HFFc6 (cell line): ENCODE results near the gene JCAD. TPM values are rescaled to one million over a fixed set of nuclear protein-coding genes. Genes with fewer than 3 reads are reported as not detected.
"Not testable (repeated sequence)": the region's sequence is repeated elsewhere in the genome, so short reads cannot be mapped to it uniquely, and the experiment has no call there.

Experiments used
- DNase-seq: peaks from one replicate; pipeline ENCODE4 v3.0.0-alpha.2; 2018
- H3K27ac Mint-ChIP-seq: 2 replicates; pipeline ENCODE4 v1.8.0; 2020; ENCODE audit warnings: mild to moderate bottlenecking, mixed read lengths
- H3K27me3 Mint-ChIP-seq: 2 replicates; pipeline ENCODE4 v1.8.0; 2021; ENCODE audit warnings: mild to moderate bottlenecking, moderate library complexity, mixed read lengths; ENCODE audit not compliant: insufficient read depth
- H3K36me3 Mint-ChIP-seq: 2 replicates; pipeline ENCODE4 v1.8.0; 2021; ENCODE audit warnings: low read depth, mixed read lengths
- H3K4me1 Mint-ChIP-seq: 2 replicates; pipeline ENCODE4 v1.8.0; 2020; ENCODE audit warnings: low read depth, mixed read lengths
- H3K4me3 Mint-ChIP-seq: 2 replicates; pipeline ENCODE4 v1.8.0; 2020; ENCODE audit warnings: mild to moderate bottlenecking, moderate library complexity, mixed read lengths
- H3K9me3 Mint-ChIP-seq: 2 replicates; pipeline ENCODE4 v1.8.0; 2020; ENCODE audit warnings: mild to moderate bottlenecking, mixed read lengths
- CTCF ChIP-seq: fragments of 200-600 bp; sonication (generic); IDR thresholded peaks from 2 replicates; pipeline ENCODE4 v1.5.0; 2021; ENCODE audit warnings: antibody characterized with exemption, mild to moderate bottlenecking
- long read RNA-seq: library from polyadenylated mRNA; unstranded; transcript quantifications from one replicate; pipeline ENCODE4 v2.0.0, GENCODE V29; 2019
- total RNA-seq, 6 experiments: library from RNA; stranded (reverse); fragmentation: NEBNext Ultra II Directional; extraction: Animal tissue kit (Norgen Biotek cat#: 25700); gene quantifications; 2 replicates in 1 of 6; 3 replicates in 5 of 6; pipeline ENCODE4 v1.2.3, GENCODE V29; 2021

JCAD gene, protein sequence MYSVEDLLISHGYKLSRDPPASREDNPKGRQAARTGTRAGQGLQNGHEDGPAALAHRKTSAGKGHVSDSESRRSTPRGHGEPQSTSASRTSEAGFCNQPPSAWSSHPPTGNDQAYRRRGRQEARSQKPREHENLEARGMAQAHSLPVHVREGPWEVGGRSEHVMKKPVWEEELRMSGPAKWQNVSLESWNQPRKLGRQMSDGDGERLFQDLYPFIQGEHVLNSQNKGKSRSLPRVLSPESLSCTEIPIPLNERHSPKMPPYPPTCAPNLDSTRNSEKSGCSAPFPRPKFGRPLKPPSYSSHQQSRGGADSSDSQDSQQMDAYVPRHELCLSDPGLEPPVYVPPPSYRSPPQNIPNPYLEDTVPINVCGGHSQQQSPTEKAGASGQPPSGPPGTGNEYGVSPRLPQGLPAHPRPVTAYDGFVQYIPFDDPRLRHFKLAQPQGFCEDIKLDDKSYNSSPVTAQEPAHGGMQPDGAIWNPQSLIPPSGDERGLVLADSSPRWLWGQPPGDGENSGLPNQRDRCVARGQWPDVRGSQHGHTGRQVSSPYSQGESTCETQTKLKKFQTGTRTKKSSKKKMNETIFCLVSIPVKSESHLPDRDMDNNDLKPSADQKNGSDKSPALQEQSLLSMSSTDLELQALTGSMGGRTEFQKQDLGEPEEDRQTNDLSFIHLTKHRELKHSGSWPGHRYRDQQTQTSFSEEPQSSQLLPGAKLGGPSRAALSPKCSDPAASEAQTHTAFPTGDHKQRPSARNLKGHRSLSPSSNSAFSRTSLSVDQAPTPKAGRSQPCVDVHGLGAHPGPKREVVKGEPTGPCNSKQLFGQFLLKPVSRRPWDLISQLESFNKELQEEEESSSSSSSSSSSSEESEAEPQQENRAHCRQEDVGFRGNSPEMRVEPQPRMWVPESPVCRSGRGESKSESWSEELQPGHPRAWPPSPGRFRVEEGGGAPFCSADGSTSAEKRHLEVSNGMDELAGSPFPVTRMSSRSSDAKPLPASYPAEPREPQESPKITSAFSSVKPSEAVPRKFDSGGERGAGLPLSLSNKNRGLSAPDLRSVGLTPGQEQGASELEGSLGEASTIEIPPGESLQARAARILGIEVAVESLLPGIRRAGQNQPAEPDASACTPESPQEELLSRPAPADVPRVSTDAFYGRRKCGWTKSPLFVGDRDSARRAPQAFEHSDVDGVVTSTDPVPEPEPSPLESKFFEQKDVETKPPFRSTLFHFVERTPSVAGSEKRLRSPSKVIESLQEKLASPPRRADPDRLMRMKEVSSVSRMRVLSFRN (N-terminal part only)
- 10 to 100 TPM; 27.7 to 54.4 (median 46.6) TPM for total RNA-seq
- long read RNA-seq, partial matches to known transcripts, result 3 of 11 reads
- long read RNA-seq, other reads (novel, unspliced or antisense), result 8 of 11 reads

DNA sequence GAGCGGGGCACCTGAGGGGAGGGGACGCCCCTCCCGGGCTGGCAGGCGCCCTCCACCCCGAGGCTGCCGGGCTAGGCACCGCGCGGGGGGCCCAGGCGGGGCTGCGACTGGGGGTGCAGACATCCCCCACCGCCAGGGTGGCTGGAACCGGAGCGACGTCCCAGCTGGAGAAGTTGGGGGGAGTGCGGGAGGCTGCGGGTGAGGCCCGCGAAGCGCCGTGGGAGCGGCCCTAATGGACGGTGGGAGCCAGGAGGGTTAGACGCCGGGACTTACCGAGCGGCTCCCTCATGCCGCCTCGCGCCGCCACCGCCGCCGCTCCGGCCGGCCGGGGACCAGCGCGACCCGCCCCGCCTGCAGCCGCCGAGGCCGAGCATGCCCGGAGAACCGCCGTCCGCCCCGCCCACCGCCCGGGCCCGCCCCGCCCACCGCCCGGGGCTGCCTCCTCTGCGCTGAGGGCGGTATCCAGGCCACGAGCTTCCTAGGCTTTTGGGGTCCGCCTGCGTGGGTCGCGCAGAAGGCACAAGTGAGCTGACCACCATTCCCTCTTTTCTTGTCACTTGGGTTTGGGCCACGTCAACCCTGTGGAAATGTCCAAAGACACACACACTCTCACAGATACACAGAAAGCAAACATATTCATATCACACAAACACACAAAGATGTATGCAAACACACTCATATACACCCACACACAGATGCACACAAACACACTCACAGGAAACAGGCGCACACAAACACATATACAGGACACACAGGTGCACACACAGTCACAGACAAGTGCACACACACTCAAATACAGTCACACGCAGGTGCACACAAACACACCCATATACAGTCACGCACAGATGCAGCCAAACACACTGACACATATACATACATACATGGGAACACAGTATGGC, at the start of gene JCAD:
Gene JCAD, minus strand, starts transcription at position 378 of the 899 bp plus-strand sequence. CDS start 11,774 bp downstream, outside the sequence.
- H3K4me3 Mint-ChIP-seq, result peak within 1 kb of the TSS; percentile 85
- H3K27me3 Mint-ChIP-seq, result peaks cover 14% of the 10 kb centered on the region
- TF ChIP-seq CTCF, result no peak
- peak within 1 kb of the TSS; percentile 84 for H3K27ac Mint-ChIP-seq
- peaks cover 67% of the 10 kb centered on the region for H3K4me1 Mint-ChIP-seq
- H3K36me3 Mint-ChIP-seq, result peaks cover 8% of the 10 kb centered on the region; the same call in 1 of the 2 replicates
- H3K9me3 Mint-ChIP-seq, result no peaks in the 10 kb centered on the region
- no peak for DNase-seq

- H3K4me1 Mint-ChIP-seq, result peaks cover 11% of the 10 kb centered on the region
- DNase-seq, result no peak
- no peak overlapping the region for H3K27ac Mint-ChIP-seq
- H3K9me3 Mint-ChIP-seq, result no peaks in the 10 kb centered on the region; the same call in 1 of the 2 replicates
- peaks cover 10% of the 10 kb centered on the region for H3K27me3 Mint-ChIP-seq
- no peak overlapping the region for H3K4me3 Mint-ChIP-seq
- peaks cover 7% of the 10 kb centered on the region; the same call in 1 of the 2 replicates for H3K36me3 Mint-ChIP-seq
- no peak for TF ChIP-seq CTCF
These were observed 47.6 kb upstream of the JCAD start for GRCh38 chr10:30106987-30107386.

GRCh38 chr10:30103595-30104320, 44.4 kb upstream of the JCAD start:
- Mint-ChIP-seq H3K9me3 (no peaks in the 10 kb centered on the region), H3K27ac (no peak overlapping the region)

DNA sequence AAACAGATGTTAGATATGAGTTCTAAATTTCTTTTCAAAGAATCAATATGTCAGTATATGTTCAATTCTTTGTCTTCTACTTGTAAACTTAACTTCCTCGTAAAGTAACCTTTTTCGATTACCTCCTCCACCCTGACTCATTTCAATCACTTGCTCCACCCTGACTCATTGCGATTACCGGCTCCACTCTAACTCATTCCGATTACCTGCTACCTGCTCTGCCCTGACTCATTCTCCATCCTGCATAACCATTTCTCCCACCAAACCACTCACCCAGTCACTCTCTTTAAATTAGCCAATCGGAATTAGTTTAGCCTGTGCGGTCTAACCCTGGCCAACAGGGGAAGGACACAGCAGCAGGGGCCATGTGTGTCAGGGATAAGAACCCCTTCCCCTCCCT, 40.3 kb upstream of the JCAD start:
- H3K9me3 Mint-ChIP-seq, DNase-seq, H3K36me3 Mint-ChIP-seq: not testable (repeated sequence)
- Mint-ChIP-seq H3K27ac (peak overlapping the region; percentile 9), H3K4me3 (peak overlapping the region; percentile 3; the same call in 1 of the 2 replicates), H3K4me1 (peaks cover 22% of the 10 kb centered on the region), H3K27me3 (peaks cover 16% of the 10 kb centered on the region)

More at GRCh38 chr10:30103595-30104320, 44.4 kb upstream of the JCAD start:
- H3K4me1 Mint-ChIP-seq, result peaks cover 13% of the 10 kb centered on the region
- peaks cover 13% of the 10 kb centered on the region for H3K27me3 Mint-ChIP-seq
- no peak overlapping the region for H3K4me3 Mint-ChIP-seq
- no peak for DNase-seq
- no peak for TF ChIP-seq CTCF
- H3K36me3 Mint-ChIP-seq, result no peaks in the 10 kb centered on the region

GRCh38 chr10:30099101-30099500, 39.7 kb upstream of the JCAD start:
- Mint-ChIP-seq H3K27ac (peak overlapping the region; percentile 57), H3K36me3 (no peaks in the 10 kb centered on the region), H3K27me3 (peaks cover 16% of the 10 kb centered on the region), H3K9me3 (no peaks in the 10 kb centered on the region), H3K4me3 (peak overlapping the region; percentile 56), H3K4me1 (peaks cover 22% of the 10 kb centered on the region)
- no peak for DNase-seq
- no peak for TF ChIP-seq CTCF
